Mammary epithelial cell (primary cell): Measurements from ENCODE around the gene PRL.

Experiments
- CTCF ChIP-seq, 2 donors: IDR thresholded peaks in 1 of 2; conservative IDR thresholded peaks in 1 of 2; 2 replicates each; pipeline ENCODE4 v1.5.1; 2011 to 2012; ENCODE audit warnings: inconsistent platforms in 2 of 2, low read length in 2 of 2, mild to moderate bottlenecking in 2 of 2, control low read depth in 1 of 2, low read depth in 1 of 2; ENCODE audit not compliant: insufficient read depth in 1 of 2; ENCODE audit errors: extremely low read depth in 1 of 2
- EZH2 ChIP-seq: IDR thresholded peaks from 2 replicates; pipeline ENCODE4 v1.6.1; 2012; ENCODE audit warnings: low read length, inconsistent platforms, borderline replicate concordance

- TF ChIP-seq CTCF (conservative IDR thresholded peaks at IDR 0.05 in 1 of 2, IDR thresholded peaks at IDR 0.05 in 1 of 2; ENCODE audit: extremely low read depth in 1 of 2, insufficient read depth in 1 of 2, low read depth in 1 of 2, low read length in 2 of 2), result no peak
- TF ChIP-seq EZH2, result no peak
Observed at GRCh38 chr6:22328474-22328873, 31.6 kb upstream of the PRL start.
